Measurements from ENCODE around the gene ZNF277.

GRCh38 chr7:112180223-112180622, 26.3 kb upstream of the ZNF277 start:
- TF ChIP-seq CTCF (IDR thresholded peaks at IDR 0.05) (no peak), ZFX (IDR thresholded peaks at IDR 0.05; ENCODE audit: borderline replicate concordance) (no peak)
